Skin epidermis (tissue), 12 donors: ENCODE measurements around the gene DOHH.
A peak's percentile ranks its signal among the peaks of the same experiment; 100 is the strongest.

Experiments used
- H3K27ac ChIP-seq, 21 experiments: fragments of 200-600 bp; sonication (generic) in 11 of 21; one replicate each; pipeline ENCODE4 v1.5.0; 2020; ENCODE audit warnings: mild to moderate bottlenecking in 3 of 21, inconsistent platforms in 2 of 21, moderate library complexity in 2 of 21
- H3K4me3 ChIP-seq, 7 experiments: fragments of 200-600 bp; sonication (generic) in 2 of 7; one replicate each; pipeline ENCODE4 v1.5.0; 2020; ENCODE audit warnings: inconsistent platforms in 2 of 7, mild to moderate bottlenecking in 2 of 7, moderate library complexity in 1 of 7

The DOHH gene

GRCh38 chr19:3507371-3508120, 7.1 kb upstream of the DOHH start:
- peak overlapping the region; percentile 78 to 100 (median 99) for H3K4me3 ChIP-seq
- H3K27ac ChIP-seq: peak overlapping the region in 20 of 21 experiments; percentile 84 to 99 (median 96)

GRCh38 chr19:3506384-3507340, 6.2 kb upstream of the DOHH start:
- H3K27ac ChIP-seq: peak overlapping the region; percentile 84 to 99 (median 96)
- peak overlapping the region; percentile 78 to 100 (median 99) for H3K4me3 ChIP-seq

- peak within 1 kb of the TSS; percentile 78 to 100 (median 99) for H3K4me3 ChIP-seq
These were observed 5.3 kb upstream of the DOHH start, which contains the start of gene FZR1 for GRCh38 chr19:3505598-3506383. FZR1 (plus strand) TSS chr19:3506311; CDS start chr19:3522990, 16,679 bp downstream.

GRCh38 chr19:3504735-3505134, 4.3 kb upstream of the DOHH start:
- peak overlapping the region in 8 of 21 experiments; percentile 80 to 98 (median 96) for H3K27ac ChIP-seq
- no peak overlapping the region for H3K4me3 ChIP-seq

More at GRCh38 chr19:3505598-3506383, 5.3 kb upstream of the DOHH start, which contains the start of gene FZR1:
- H3K27ac ChIP-seq: peak within 1 kb of the TSS; percentile 85 to 99 (median 96)

GRCh38 chr19:3503036-3503572, 2.6 kb upstream of the DOHH start:
- no peak overlapping the region for H3K27ac ChIP-seq
- no peak overlapping the region for H3K4me3 ChIP-seq

GRCh38 chr19:3501780-3502179, 1.3 kb upstream of the DOHH start:
- no peak overlapping the region for H3K27ac ChIP-seq
- H3K4me3 ChIP-seq: no peak overlapping the region

GRCh38 chr19:3499738-3500428, 591 bp downstream of the DOHH start:
- peak overlapping the region; percentile 77 to 99 (median 89) for H3K4me3 ChIP-seq
- H3K27ac ChIP-seq: peak overlapping the region; percentile 88 to 100 (median 98)

GRCh38 chr19:3497757-3498520, 2.5 kb downstream of the DOHH start:
- Histone ChIP-seq H3K27ac (no peak overlapping the region), H3K4me3 (no peak overlapping the region)

GRCh38 chr19:3496392-3497273, 3.8 kb downstream of the DOHH start:
- H3K27ac ChIP-seq: no peak overlapping the region
- H3K4me3 ChIP-seq: no peak overlapping the region

GRCh38 chr19:3494559-3494958, 5.9 kb downstream of the DOHH start:
- Histone ChIP-seq H3K4me3 (no peak overlapping the region), H3K27ac (no peak overlapping the region)

GRCh38 chr19:3494051-3494450, 6.4 kb downstream of the DOHH start:
- Histone ChIP-seq H3K4me3 (no peak overlapping the region), H3K27ac (no peak overlapping the region)

- Histone ChIP-seq H3K4me3 (no peak overlapping the region), H3K27ac (no peak overlapping the region)
These were observed 6.8 kb downstream of the DOHH start for GRCh38 chr19:3493651-3494050.

- H3K27ac ChIP-seq: no peak overlapping the region
- H3K4me3 ChIP-seq: no peak overlapping the region
These were observed 7.6 kb downstream of the DOHH start for GRCh38 chr19:3492919-3493318.

- no peak overlapping the region for H3K4me3 ChIP-seq
- H3K27ac ChIP-seq: no peak overlapping the region
These were observed 8.2 kb downstream of the DOHH start for GRCh38 chr19:3492131-3492839.

- no peak overlapping the region for H3K27ac ChIP-seq
These were observed 8.9 kb downstream of the DOHH start for GRCh38 chr19:3491396-3492119.

GRCh38 chr19:3483226-3483628, 17.2 kb downstream of the DOHH start, which contains the start of gene SMIM44:
SMIM44 (minus strand) TSS chr19:3483441; CDS start chr19:3483403, 38 bp downstream.
- H3K4me3 ChIP-seq: no peak within 1 kb of the TSS
- H3K27ac ChIP-seq: no peak within 1 kb of the TSS

More at GRCh38 chr19:3491396-3492119, 8.9 kb downstream of the DOHH start:
- no peak overlapping the region for H3K4me3 ChIP-seq
